ENCODE data around the gene CFAP20. TPM values are rescaled to one million over a fixed set of nuclear protein-coding genes. Genes with fewer than 3 reads are reported as not detected.

Gene CFAP20
- total RNA-seq, 1 experiment from 2014 or later, result 97.3 TPM

GRCh38 chr16:58125041-58125440, 4.1 kb downstream of the CFAP20 start:
- DNase-seq (ENCODE audit: low read depth), result no peak

- DNase-seq (ENCODE audit: low read depth), result no peak
Observed at GRCh38 chr16:58124601-58124915, 4.6 kb downstream of the CFAP20 start.

- no peak for DNase-seq (ENCODE audit: low read depth)
Observed at GRCh38 chr16:58123896-58124600, 5.1 kb downstream of the CFAP20 start.

GRCh38 chr16:58121132-58121531, 8.0 kb downstream of the CFAP20 start:
- DNase-seq (ENCODE audit: low read depth), result no peak

- DNase-seq (ENCODE audit: low read depth), result no peak
Observed at GRCh38 chr16:58120234-58120633, 8.9 kb downstream of the CFAP20 start.

- no peak for DNase-seq (ENCODE audit: low read depth)
Observed at GRCh38 chr16:58119509-58119845, 9.7 kb downstream of the CFAP20 start.

GRCh38 chr16:58118801-58119508, 10.2 kb downstream of the CFAP20 start:
- DNase-seq (ENCODE audit: low read depth), result no peak

GRCh38 chr16:58116529-58116928, 12.7 kb downstream of the CFAP20 start:
- DNase-seq (ENCODE audit: low read depth), result no peak

GRCh38 chr16:58116081-58116480, 13.1 kb downstream of the CFAP20 start:
- DNase-seq (ENCODE audit: low read depth), result no peak

GRCh38 chr16:58114827-58115825, 14.1 kb downstream of the CFAP20 start:
- peak; percentile 18 for DNase-seq (ENCODE audit: low read depth)

- DNase-seq (ENCODE audit: low read depth), result no peak
Observed at GRCh38 chr16:58111302-58111627, 17.9 kb downstream of the CFAP20 start.

GRCh38 chr16:58110571-58111301, 18.4 kb downstream of the CFAP20 start:
- peak; percentile 80 for DNase-seq (ENCODE audit: low read depth)

GRCh38 chr16:58109881-58110280, 19.3 kb downstream of the CFAP20 start:
- no peak for DNase-seq (ENCODE audit: low read depth)

- DNase-seq (ENCODE audit: low read depth), result no peak
Observed at GRCh38 chr16:58109330-58109729, 19.9 kb downstream of the CFAP20 start.

GRCh38 chr16:58107709-58108108, 21.5 kb downstream of the CFAP20 start:
- no peak for DNase-seq (ENCODE audit: low read depth)

- DNase-seq (ENCODE audit: low read depth), result no peak
Observed at GRCh38 chr16:58107228-58107627, 22.0 kb downstream of the CFAP20 start.

GRCh38 chr16:58105631-58106030, 23.6 kb downstream of the CFAP20 start:
- DNase-seq (ENCODE audit: low read depth), result peak; percentile 23

GRCh38 chr16:58102665-58103392, 26.4 kb downstream of the CFAP20 start:
- DNase-seq (ENCODE audit: low read depth), result no peak

- DNase-seq (ENCODE audit: low read depth), result no peak
Observed at GRCh38 chr16:58099956-58100300, 29.3 kb downstream of the CFAP20 start.

- no peak for DNase-seq (ENCODE audit: low read depth)
Observed at GRCh38 chr16:58099097-58099955, 29.9 kb downstream of the CFAP20 start.
